Measurements from ENCODE around the gene EXOC4. TPM values are rescaled to one million over a fixed set of nuclear protein-coding genes. Genes with fewer than 3 reads are reported as not detected.

Gene EXOC4
- total RNA-seq, 1 experiment from 2014 or later: 91.9 TPM

- BruUV-seq (replicated peaks): no TSS peak
- Mint-ChIP-seq H3K27me3 (ENCODE audit: unreplicated experiment) (no peaks in the 10 kb centered on the region), H3K27ac (ENCODE audit: unreplicated experiment) (no peak overlapping the region), H3K4me3 (ENCODE audit: low read depth, unreplicated experiment) (no peak overlapping the region), H3K36me3 (ENCODE audit: insufficient read depth, unreplicated experiment) (no peaks in the 10 kb centered on the region), H3K4me1 (ENCODE audit: low read depth, unreplicated experiment) (peaks cover 4% of the 10 kb centered on the region), H3K9me3 (ENCODE audit: low read depth, unreplicated experiment) (no peaks in the 10 kb centered on the region)
- intact Hi-C loops (cut with micrococcal nuclease; ENCODE audit: unreplicated experiment): no loop called here
- TF ChIP-seq CTCF (IDR thresholded peaks at IDR 0.05; ENCODE audit: unreplicated experiment): no peak
- DNase-seq: no peak
- CTCF ChIA-PET: no interaction called here
Measured at GRCh38 chr7:133730360-133730759, 477.5 kb downstream of the EXOC4 start.

GRCh38 chr7:133733401-133733800, 480.5 kb downstream of the EXOC4 start:
- Mint-ChIP-seq H3K4me3 (ENCODE audit: low read depth, unreplicated experiment) (no peak overlapping the region), H3K4me1 (ENCODE audit: low read depth, unreplicated experiment) (peaks cover 23% of the 10 kb centered on the region), H3K27ac (ENCODE audit: unreplicated experiment) (no peak overlapping the region), H3K36me3 (ENCODE audit: insufficient read depth, unreplicated experiment) (no peaks in the 10 kb centered on the region), H3K27me3 (ENCODE audit: unreplicated experiment) (no peaks in the 10 kb centered on the region), H3K9me3 (ENCODE audit: low read depth, unreplicated experiment) (no peaks in the 10 kb centered on the region)
- intact Hi-C loops (cut with micrococcal nuclease; ENCODE audit: unreplicated experiment): no loop called here
- BruUV-seq (replicated peaks): no TSS peak
- CTCF ChIA-PET: no interaction called here
- no peak for TF ChIP-seq CTCF (IDR thresholded peaks at IDR 0.05; ENCODE audit: unreplicated experiment)
- no peak for DNase-seq

GRCh38 chr7:133735222-133735621, 482.3 kb downstream of the EXOC4 start:
- no peak for TF ChIP-seq CTCF (IDR thresholded peaks at IDR 0.05; ENCODE audit: unreplicated experiment)
- CTCF ChIA-PET: no interaction called here
- Mint-ChIP-seq H3K9me3 (ENCODE audit: low read depth, unreplicated experiment) (no peaks in the 10 kb centered on the region), H3K27me3 (ENCODE audit: unreplicated experiment) (no peaks in the 10 kb centered on the region), H3K27ac (ENCODE audit: unreplicated experiment) (no peak overlapping the region), H3K36me3 (ENCODE audit: insufficient read depth, unreplicated experiment) (no peaks in the 10 kb centered on the region), H3K4me3 (ENCODE audit: low read depth, unreplicated experiment) (no peak overlapping the region), H3K4me1 (ENCODE audit: low read depth, unreplicated experiment) (peaks cover 24% of the 10 kb centered on the region)
- no peak for DNase-seq
- BruUV-seq (replicated peaks): no TSS peak
- intact Hi-C loops (cut with micrococcal nuclease; ENCODE audit: unreplicated experiment): no loop called here

- Mint-ChIP-seq H3K4me3 (ENCODE audit: low read depth, unreplicated experiment) (no peak overlapping the region), H3K9me3 (ENCODE audit: low read depth, unreplicated experiment) (no peaks in the 10 kb centered on the region), H3K4me1 (ENCODE audit: low read depth, unreplicated experiment) (peaks cover 52% of the 10 kb centered on the region), H3K36me3 (ENCODE audit: insufficient read depth, unreplicated experiment) (no peaks in the 10 kb centered on the region), H3K27ac (ENCODE audit: unreplicated experiment) (no peak overlapping the region), H3K27me3 (ENCODE audit: unreplicated experiment) (no peaks in the 10 kb centered on the region)
- no peak for DNase-seq
- CTCF ChIA-PET: interaction anchor here (0.6 to 1.7 kb wide), 2 partner anchors 14 to 206 kb away, joined by 3 to 4 read pairs; no protein-coding TSS in a partner anchor
- no peak for TF ChIP-seq CTCF (IDR thresholded peaks at IDR 0.05; ENCODE audit: unreplicated experiment)
- BruUV-seq (replicated peaks): no TSS peak
- intact Hi-C loops (cut with micrococcal nuclease; ENCODE audit: unreplicated experiment): no loop called here
Measured at GRCh38 chr7:133739817-133740216, 486.9 kb downstream of the EXOC4 start.

Data from Calu3 (cell line).